GM19463 (cell line): ENCODE data around the gene UTP15.

Source experiments
- ATAC-seq: cut with Tn5 transposase; IDR thresholded peaks from one replicate; pipeline ENCODE4 v1.9.1; 2021; ENCODE audit warnings: mild to moderate bottlenecking, moderate library complexity; ENCODE audit not compliant: unreplicated experiment

UTP15 gene

GRCh38 chr5:73565139-73565968, at the start of gene UTP15, which contains the start of gene ANKRA2:
Gene UTP15, plus strand, starts transcription at chr5:73565743. Its CDS starts 1,602 bp downstream, at chr5:73567345.
Gene ANKRA2, minus strand, starts transcription at chr5:73565639. Its CDS starts 2,758 bp downstream, at chr5:73562881.
- peak; percentile 95 for ATAC-seq

GRCh38 chr5:73519531-73520283, 45.8 kb upstream of the UTP15 start:
- ATAC-seq = peak; percentile 97

GRCh38 chr5:73522989-73523388, 42.6 kb upstream of the UTP15 start:
- ATAC-seq = no peak

GRCh38 chr5:73523861-73524260, 41.7 kb upstream of the UTP15 start:
- no peak for ATAC-seq

GRCh38 chr5:73525606-73526203, 39.8 kb upstream of the UTP15 start:
- no peak for ATAC-seq

GRCh38 chr5:73528248-73528647, 37.3 kb upstream of the UTP15 start:
- ATAC-seq = no peak

GRCh38 chr5:73529081-73529480, 36.5 kb upstream of the UTP15 start:
- no peak for ATAC-seq

GRCh38 chr5:73531356-73531755, 34.2 kb upstream of the UTP15 start:
- no peak for ATAC-seq

GRCh38 chr5:73532195-73532594, 33.3 kb upstream of the UTP15 start:
- ATAC-seq = no peak

GRCh38 chr5:73534011-73534644, 31.4 kb upstream of the UTP15 start:
- ATAC-seq = no peak

GRCh38 chr5:73534971-73535370, 30.6 kb upstream of the UTP15 start:
- ATAC-seq = no peak

GRCh38 chr5:73539730-73540129, 25.8 kb upstream of the UTP15 start:
- no peak for ATAC-seq

GRCh38 chr5:73540192-73540591, 25.4 kb upstream of the UTP15 start:
- no peak for ATAC-seq

- no peak for ATAC-seq
These were observed 23.5 kb upstream of the UTP15 start for GRCh38 chr5:73542020-73542419.

GRCh38 chr5:73544429-73545402, 20.8 kb upstream of the UTP15 start:
- ATAC-seq = no peak

GRCh38 chr5:73545403-73545779, 20.2 kb upstream of the UTP15 start:
- no peak for ATAC-seq

- no peak for ATAC-seq
These were observed 15.5 kb upstream of the UTP15 start for GRCh38 chr5:73550016-73550415.

GRCh38 chr5:73552642-73553041, 12.9 kb upstream of the UTP15 start:
- no peak for ATAC-seq

- ATAC-seq = no peak
These were observed 6.6 kb upstream of the UTP15 start for GRCh38 chr5:73558950-73559349.

- ATAC-seq = no peak
These were observed 1.5 kb upstream of the UTP15 start for GRCh38 chr5:73564018-73564417.
